WI38 (cell line): ENCODE measurements around the gene CEP112.

Experiments
- H3K4me3 ChIP-seq: 2 replicates; pipeline ENCODE4 v1.5.1; 2011; ENCODE audit warnings: low read depth, mild to moderate bottlenecking, control low read depth, low read length
- CTCF ChIP-seq: IDR thresholded peaks from 2 replicates; pipeline ENCODE4 v1.5.1; 2012; ENCODE audit warnings: low read depth, mild to moderate bottlenecking, control low read depth, low read length

CEP112 gene

GRCh38 chr17:65659512-65659911 is 532.4 kb downstream of the CEP112 start:
- no peak for TF ChIP-seq CTCF
- H3K4me3 ChIP-seq: no peak overlapping the region

DNA sequence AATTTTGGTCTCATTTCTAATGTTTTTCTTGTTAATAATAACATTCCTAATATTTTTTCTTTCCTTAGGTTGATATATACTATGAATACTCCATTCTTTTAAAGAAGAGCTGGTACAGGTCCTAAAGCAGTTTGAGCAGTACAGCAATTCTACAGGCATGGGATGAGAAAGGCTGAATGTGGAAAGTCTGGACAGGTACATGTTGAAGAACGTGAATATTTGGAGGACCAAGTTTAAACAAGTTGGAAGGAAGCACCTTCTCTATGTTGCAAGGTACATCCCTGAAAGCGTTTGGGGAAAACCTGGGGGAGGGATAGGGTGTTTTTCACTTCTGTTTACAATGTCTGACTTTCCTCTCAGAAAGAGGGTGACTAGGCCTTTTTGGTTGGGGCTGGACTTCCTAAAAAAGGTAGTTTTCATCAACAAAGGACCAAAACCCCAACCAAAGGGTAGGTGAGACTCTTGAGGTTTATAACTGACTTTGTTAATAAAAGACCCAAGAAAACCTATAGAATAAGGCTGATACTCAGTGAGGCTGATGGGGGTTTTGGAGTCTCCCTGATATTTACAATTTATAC is 534.6 kb downstream of the CEP112 start:
- no peak for TF ChIP-seq CTCF
- no peak overlapping the region for H3K4me3 ChIP-seq

DNA sequence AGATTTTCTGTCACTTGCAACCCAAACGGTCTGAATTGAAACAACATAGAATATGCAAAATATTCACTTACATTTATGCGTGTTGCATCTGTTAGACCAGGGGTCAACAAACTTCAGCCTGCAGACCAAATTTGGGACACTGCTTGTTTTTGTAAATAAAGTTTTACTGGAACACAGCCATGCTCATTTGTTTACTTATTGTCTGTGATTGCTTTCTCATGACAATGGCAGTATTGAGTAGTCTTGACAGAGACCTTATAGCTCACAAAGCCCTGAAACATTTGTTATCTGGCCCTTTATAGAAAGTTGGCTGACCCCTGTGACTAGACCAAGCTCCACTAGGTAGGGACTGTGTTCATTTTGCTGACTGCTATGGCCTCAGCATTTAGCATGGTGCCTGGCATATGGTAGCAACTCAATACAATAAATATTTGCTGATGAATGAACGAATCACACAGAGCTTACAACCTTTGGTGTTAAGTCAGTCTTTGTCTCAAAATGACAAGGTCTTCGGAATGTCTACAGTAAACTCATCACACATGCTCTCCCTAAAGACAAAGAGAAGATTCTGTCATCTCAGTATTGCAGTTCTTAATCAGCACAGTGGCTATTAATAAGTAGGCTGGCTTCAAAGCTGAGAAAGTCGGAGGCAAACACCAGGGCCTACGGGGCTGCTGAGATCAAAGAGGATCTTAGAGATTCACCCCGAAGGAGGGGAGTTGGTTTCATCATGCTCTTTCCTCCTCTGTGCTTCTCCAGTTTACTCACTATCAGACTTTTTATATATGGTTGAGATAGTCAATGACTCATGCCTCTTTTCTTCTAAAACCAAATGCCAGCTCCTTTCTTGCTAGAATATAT is 535.3 kb downstream of the CEP112 start:
- H3K4me3 ChIP-seq: no peak overlapping the region
- no peak for TF ChIP-seq CTCF

- no peak overlapping the region for H3K4me3 ChIP-seq
- TF ChIP-seq CTCF: no peak
Observed at GRCh38 chr17:65655706-65656105, 536.2 kb downstream of the CEP112 start.

DNA sequence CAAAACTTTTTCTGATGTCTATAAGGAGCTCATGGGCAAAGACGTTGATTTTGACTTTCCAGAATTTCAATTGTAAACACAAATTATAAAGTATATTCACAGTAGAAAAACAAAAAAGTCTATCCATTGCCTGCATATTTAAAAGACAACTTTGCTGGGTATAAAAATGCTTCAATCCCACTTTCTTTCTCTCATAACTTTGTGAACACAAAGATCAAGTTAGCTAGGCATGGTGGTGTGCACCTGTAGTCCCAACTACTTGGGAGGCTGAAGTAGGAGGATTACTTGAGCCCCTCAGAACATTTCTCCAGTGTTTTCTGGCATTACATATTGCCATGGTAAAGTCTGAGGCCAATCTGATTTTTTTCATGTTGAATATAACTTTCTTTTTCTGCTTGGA is 547.4 kb downstream of the CEP112 start:
- no peak overlapping the region for H3K4me3 ChIP-seq
- TF ChIP-seq CTCF: no peak

- TF ChIP-seq CTCF: no peak
- H3K4me3 ChIP-seq: no peak overlapping the region
Observed at GRCh38 chr17:65638221-65638975, 553.5 kb downstream of the CEP112 start.

- no peak for TF ChIP-seq CTCF
- H3K4me3 ChIP-seq: no peak overlapping the region
Observed at GRCh38 chr17:65637786-65638185, 554.1 kb downstream of the CEP112 start.
